HepG2 (cell line): ENCODE data around the gene ZNF316. TPM values are rescaled to one million over a fixed set of nuclear protein-coding genes. Genes with fewer than 3 reads are reported as not detected.

Source experiments
- ATAC-seq: fragments of 200-7000 bp; cut with Tn5 transposase; 3 replicates; pipeline ENCODE4 v1.9.1; 2020; ENCODE audit warnings: mild to moderate bottlenecking, moderate library complexity
- BruUV-seq: library from RNA; stranded (reverse); fragments of 400-500 nt; replicated peaks from 2 replicates; lab custom pipeline; 2021; lab: Mats Ljungman, UMichigan
- CTCF ChIA-PET: fragments of 300-600 bp; formaldehyde crosslinking; extraction: SDS; loops from one replicate; lab custom pipeline; 2021; ENCODE audit warnings: low total read pairs, inconsistent platforms, low intra/inter-chr PET ratio; lab: Yijun Ruan, JAX
- POLR2A ChIA-PET: fragments of 350-600 bp; sonication (Branson Sonifier 250); formaldehyde crosslinking; loops from one replicate; lab custom pipeline; 2020; ENCODE audit warnings: antibody characterized with exemption, inconsistent platforms; lab: Yijun Ruan, JAX
- DNase-seq: peaks from one replicate; pipeline ENCODE4 v3.0.0-alpha.2; 2015; ENCODE audit warnings: low spot score
- FAIRE-seq: peaks from 3 replicates; lab custom pipeline; 2011; peaks lifted over from hg19 to GRCh38; lab: Jason Lieb, UNC
- H2AFZ ChIP-seq: one replicate; pipeline ENCODE4 v1.6.1; 2011; ENCODE audit warnings: low read length, inconsistent platforms
- H3K27ac ChIP-seq: fragments of 300-600 bp; 3 replicates; pipeline ENCODE4 v1.8.0; 2011; ENCODE audit warnings: mixed run types, mild to moderate bottlenecking, mixed read lengths, low read length, inconsistent platforms; ENCODE audit not compliant: insufficient read depth; ENCODE audit errors: extremely low read length
- H3K27me3 ChIP-seq, 2 experiments: fragments of 200-600 bp in 1 of 2; 2 replicates in 1 of 2; 3 replicates in 1 of 2; pipeline versions ENCODE4 v1.6.0 to v1.8.0; 2011; ENCODE audit warnings: low read length in 2 of 2, mild to moderate bottlenecking in 2 of 2, moderate library complexity in 2 of 2, inconsistent platforms in 1 of 2; ENCODE audit not compliant: insufficient read depth in 2 of 2, control insufficient read depth in 1 of 2
- H3K36me3 ChIP-seq, 2 experiments: fragments of 200-600 bp in 1 of 2; replicated peaks in 1 of 2; 2 replicates in 1 of 2; 3 replicates in 1 of 2; pipeline versions ENCODE4 v1.5.1 to v1.8.0; 2011; ENCODE audit warnings: low read length in 2 of 2, inconsistent platforms in 1 of 2; ENCODE audit not compliant: insufficient read depth in 2 of 2, control insufficient read depth in 1 of 2
- H3K4me1 ChIP-seq: 2 replicates; pipeline ENCODE4 v1.5.1; 2012; ENCODE audit warnings: low read length, inconsistent platforms; ENCODE audit not compliant: insufficient read depth
- H3K4me2 ChIP-seq: 2 replicates; pipeline ENCODE4 v1.6.0; 2011; ENCODE audit warnings: low read depth, low read length, inconsistent platforms
- H3K4me3 ChIP-seq, 3 experiments: fragments of 200-600 bp in 1 of 3; sonication (generic), shearing (Covaris generic) in 1 of 3; replicated peaks in 1 of 3; 2 replicates each; pipeline ENCODE4 v1.5.1; 2011 to 2016; ENCODE audit warnings: low read length in 3 of 3, inconsistent platforms in 2 of 3, low read depth in 2 of 3, mild to moderate bottlenecking in 2 of 3, control low read depth in 1 of 3, mixed read lengths in 1 of 3; ENCODE audit not compliant: insufficient read depth in 1 of 3
- H3K79me2 ChIP-seq: one replicate; pipeline ENCODE4 v1.6.1; 2011; ENCODE audit warnings: low read length, inconsistent platforms; ENCODE audit not compliant: insufficient read depth
- H3K9ac ChIP-seq: 2 replicates; pipeline ENCODE4 v1.6.0; 2011; ENCODE audit warnings: mild to moderate bottlenecking, low read depth, low read length, inconsistent platforms; ENCODE audit not compliant: insufficient read depth
- H3K9me3 ChIP-seq: 2 replicates; pipeline ENCODE4 v1.5.1; 2012; ENCODE audit warnings: mild to moderate bottlenecking, low read length
- H4K20me1 ChIP-seq: 2 replicates; pipeline ENCODE4 v1.6.0; 2011; ENCODE audit warnings: inconsistent platforms, mild to moderate bottlenecking, low read length, moderate library complexity; ENCODE audit not compliant: insufficient read depth
- CEBPB ChIP-seq: IDR thresholded peaks from 2 replicates; pipeline ENCODE4 v1.6.1; 2011; ENCODE audit warnings: low read depth, low read length, improper control_type of control experiment, borderline replicate concordance
- CEBPG ChIP-seq: IDR thresholded peaks from 2 replicates; pipeline ENCODE4 v1.6.1; 2016
- EP300 ChIP-seq, 3 experiments: sonication (generic) in 1 of 3; formaldehyde crosslinking in 1 of 3; IDR thresholded peaks; 2 replicates each; pipeline versions ENCODE4 v1.5.1 to v1.6.1; 2011 to 2020; ENCODE audit warnings: low read depth in 2 of 3, low read length in 2 of 3, borderline replicate concordance in 1 of 3, improper control_type of control experiment in 1 of 3, mild to moderate bottlenecking in 1 of 3, missing genetic modification reagents in 1 of 3, moderate library complexity in 1 of 3
- JARID2 ChIP-seq: sonication (generic); formaldehyde crosslinking; IDR thresholded peaks from 2 replicates; pipeline ENCODE4 v1.8.1; 2023; ENCODE audit warnings: missing genetic modification reagents, inconsistent platforms; ENCODE audit not compliant: insufficient replicate concordance
- NPAS2 ChIP-seq: sonication (generic); formaldehyde crosslinking; IDR thresholded peaks from 2 replicates; pipeline ENCODE4 v1.8.0; 2022; ENCODE audit warnings: mild to moderate bottlenecking, missing genetic modification reagents, borderline replicate concordance
- PHF5A ChIP-seq: IDR thresholded peaks from one replicate; pipeline ENCODE4 v1.6.1; 2018; ENCODE audit warnings: low read depth, missing genetic modification reagents; ENCODE audit not compliant: unreplicated experiment
- PLSCR1 ChIP-seq: sonication (generic); formaldehyde crosslinking; IDR thresholded peaks from 2 replicates; pipeline ENCODE4 v1.5.0; 2020; ENCODE audit warnings: missing genetic modification reagents, mild to moderate bottlenecking, borderline replicate concordance
- WGBS: methylation state at CpG from one replicate; pipeline ENCODE4 v1.1.6; 2017; ENCODE audit warnings: low lambda C conversion rate; 5-methylcytosine and 5-hydroxymethylcytosine counted together
- in situ Hi-C: cut with HindIII; loops from 2 replicates; pipeline ENCODE4 v1.10.0; 2017; ENCODE audit warnings: low pct_unique_long_range_greater_than_20kb; ENCODE audit not compliant: extremely low pct_ligation_motif_present
- intact Hi-C: fragments of 100-400 bp; cut with micrococcal nuclease; formaldehyde crosslinking; loops from one replicate; pipeline ENCODE4 v1.10.0; 2022; ENCODE audit not compliant: unreplicated experiment
- polyA plus RNA-seq, 8 experiments: library from polyadenylated mRNA; depleted of rRNA in 3 of 8; stranded (reverse) in 7 of 8; unstranded in 1 of 8; fragments of >200 nt; fragmentation: Illumina TruSeq in 4 of 8; extraction: Trizol in 4 of 8; gene quantifications; 2 replicates each; pipeline versions ENCODE4 v1.2.1 to v1.2.3, GENCODE V29; 2011 to 2016; ENCODE audit warnings: low read depth in 4 of 8, missing spikeins in 1 of 8, mixed read lengths in 1 of 8; ENCODE audit not compliant: insufficient read depth in 1 of 8
- total RNA-seq, 5 experiments: library from RNA; depleted of rRNA; stranded (reverse); fragments of >200 nt; fragmentation: Illumina TruSeq; extraction: Trizol; gene quantifications; 2 replicates each; pipeline ENCODE4 v1.2.3, GENCODE V29; 2016; ENCODE audit warnings: low read depth in 1 of 5
- TF ChIP-seq, protein P1 (sequence below): sonication (generic); formaldehyde crosslinking; IDR thresholded peaks from 2 replicates; pipeline ENCODE4 v1.4.0; 2020; ENCODE audit warnings: missing genetic modification reagents

ZNF316 gene
- total and polyA plus RNA-seq, 2 of the 13 experiments (the other 11 are each of a cell fraction or from before 2014, with no cell fraction given) = 4.3 to 9.9 TPM

GRCh38 chr7:6619961-6620360, 17.2 kb upstream of the ZNF316 start:
- Histone ChIP-seq H2AFZ (no peak overlapping the region), H3K4me1 (peaks cover 9% of the 10 kb centered on the region), H3K4me2 (no peak overlapping the region), H3K9me3 (no peaks in the 10 kb centered on the region), H3K9ac (no peak overlapping the region), H3K79me2 (no peaks in the 10 kb centered on the region), H3K27me3 (no peaks in the 10 kb centered on the region; a peak in 1 of 5 replicates), H4K20me1 (no peaks in the 10 kb centered on the region), H3K4me3 (no peak overlapping the region), H3K36me3 (peaks cover 3 to 8% of the 10 kb centered on the region in 2 experiments; a peak in 4 of 5 replicates), H3K27ac (no peak overlapping the region)
- in situ Hi-C loops = no loop called here
- BruUV-seq = no TSS peak
- 100% methylated on average over 3 of the region's 3 CpGs for WGBS
- DNase-seq (no peak), FAIRE-seq (no peak), ATAC-seq (no peak)
- ChIA-PET POLR2A (no interaction called here), CTCF (no interaction called here)
- intact Hi-C loops = no loop called here
- TF ChIP-seq JARID2 (CRISPR knock-in tag) (no peak), NPAS2 (CRISPR knock-in tag) (no peak)

DNA sequence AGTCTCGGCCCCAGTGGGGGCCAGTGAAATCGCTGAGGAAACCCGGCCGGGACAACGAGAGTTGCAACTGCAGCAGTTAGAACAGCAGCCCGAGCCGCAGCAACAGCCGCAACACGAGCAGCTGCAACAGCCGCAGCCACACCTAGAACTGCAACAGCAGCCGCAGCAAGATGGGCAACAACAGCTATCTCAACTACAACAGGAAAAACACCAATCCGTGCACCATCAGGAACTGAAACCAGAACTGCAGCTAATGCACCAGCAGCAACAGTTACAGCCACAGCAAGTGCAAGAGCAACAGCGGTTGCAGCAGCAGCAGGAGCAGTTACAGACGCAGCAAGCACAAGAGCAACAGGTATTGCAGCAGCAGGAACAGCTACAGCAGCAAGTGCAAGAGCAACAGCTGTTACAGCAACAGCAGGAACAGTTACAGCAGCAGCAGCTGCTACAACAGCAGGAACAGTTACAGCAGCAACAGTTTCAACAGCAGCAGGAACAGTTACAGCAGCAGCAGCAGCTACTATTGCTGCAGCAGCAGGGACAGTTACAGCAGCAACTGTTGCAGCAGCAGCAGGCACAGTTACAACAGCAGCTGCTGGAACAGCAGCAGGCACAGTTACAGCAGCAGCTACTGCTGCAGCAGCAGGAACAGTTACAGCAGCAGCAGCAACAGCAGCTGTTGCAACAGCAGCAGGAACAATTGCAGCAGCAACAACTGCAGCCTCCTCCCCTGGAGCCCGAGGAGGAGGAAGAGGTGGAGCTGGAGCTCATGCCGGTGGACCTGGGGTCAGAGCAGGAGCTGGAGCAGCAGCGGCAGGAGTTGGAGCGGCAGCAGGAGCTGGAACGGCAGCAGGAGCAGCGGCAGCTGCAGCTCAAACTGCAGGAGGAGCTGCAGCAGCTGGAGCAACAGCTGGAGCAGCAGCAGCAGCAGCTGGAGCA, 15.7 kb upstream of the ZNF316 start:
- 90% methylated on average over 15 of the region's 20 CpGs for WGBS
- H3K27me3 ChIP-seq = no peaks in the 10 kb centered on the region
- in situ Hi-C loops (no loop called here), intact Hi-C loops (no loop called here)
- no peak overlapping the region for H3K27ac ChIP-seq
- no TSS peak for BruUV-seq
- no peak for FAIRE-seq
- H2AFZ ChIP-seq = no peak overlapping the region
- POLR2A ChIA-PET = no interaction called here
- no peaks in the 10 kb centered on the region for H3K9me3 ChIP-seq
- CTCF ChIA-PET = no interaction called here
- peaks cover 3% of the 10 kb centered on the region; the same call in 1 of the 2 replicates for H3K4me1 ChIP-seq
- no peaks in the 10 kb centered on the region for H4K20me1 ChIP-seq
- H3K79me2 ChIP-seq = no peaks in the 10 kb centered on the region
- peaks cover 3 to 8% of the 10 kb centered on the region in 2 experiments; a peak in 4 of 5 replicates for H3K36me3 ChIP-seq
- TF ChIP-seq PHF5A (CRISPR knock-in tag) = no peak
- TF ChIP-seq, protein P1, sequence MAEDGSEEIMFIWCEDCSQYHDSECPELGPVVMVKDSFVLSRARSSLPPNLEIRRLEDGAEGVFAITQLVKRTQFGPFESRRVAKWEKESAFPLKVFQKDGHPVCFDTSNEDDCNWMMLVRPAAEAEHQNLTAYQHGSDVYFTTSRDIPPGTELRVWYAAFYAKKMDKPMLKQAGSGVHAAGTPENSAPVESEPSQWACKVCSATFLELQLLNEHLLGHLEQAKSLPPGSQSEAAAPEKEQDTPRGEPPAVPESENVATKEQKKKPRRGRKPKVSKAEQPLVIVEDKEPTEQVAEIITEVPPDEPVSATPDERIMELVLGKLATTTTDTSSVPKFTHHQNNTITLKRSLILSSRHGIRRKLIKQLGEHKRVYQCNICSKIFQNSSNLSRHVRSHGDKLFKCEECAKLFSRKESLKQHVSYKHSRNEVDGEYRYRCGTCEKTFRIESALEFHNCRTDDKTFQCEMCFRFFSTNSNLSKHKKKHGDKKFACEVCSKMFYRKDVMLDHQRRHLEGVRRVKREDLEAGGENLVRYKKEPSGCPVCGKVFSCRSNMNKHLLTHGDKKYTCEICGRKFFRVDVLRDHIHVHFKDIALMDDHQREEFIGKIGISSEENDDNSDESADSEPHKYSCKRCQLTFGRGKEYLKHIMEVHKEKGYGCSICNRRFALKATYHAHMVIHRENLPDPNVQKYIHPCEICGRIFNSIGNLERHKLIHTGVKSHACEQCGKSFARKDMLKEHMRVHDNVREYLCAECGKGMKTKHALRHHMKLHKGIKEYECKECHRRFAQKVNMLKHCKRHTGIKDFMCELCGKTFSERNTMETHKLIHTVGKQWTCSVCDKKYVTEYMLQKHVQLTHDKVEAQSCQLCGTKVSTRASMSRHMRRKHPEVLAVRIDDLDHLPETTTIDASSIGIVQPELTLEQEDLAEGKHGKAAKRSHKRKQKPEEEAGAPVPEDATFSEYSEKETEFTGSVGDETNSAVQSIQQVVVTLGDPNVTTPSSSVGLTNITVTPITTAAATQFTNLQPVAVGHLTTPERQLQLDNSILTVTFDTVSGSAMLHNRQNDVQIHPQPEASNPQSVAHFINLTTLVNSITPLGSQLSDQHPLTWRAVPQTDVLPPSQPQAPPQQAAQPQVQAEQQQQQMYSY (CRISPR knock-in tag) = peak; percentile 96
- no peak for TF ChIP-seq PLSCR1
- TF ChIP-seq CEBPB = peak; percentile 46; the same call in 1 of the 2 replicates
- peak; percentile 52 for TF ChIP-seq CEBPG
- TF ChIP-seq EP300 (IDR thresholded peaks at IDR 0.05; ENCODE audit: low read depth in 2 of 2, low read length in 2 of 2) = peak in 1 of 2 experiments; percentile 87; a peak in 1 of 4 replicates
- TF ChIP-seq EP300 (CRISPR knock-in tag; IDR thresholded peaks at IDR 0.05; ENCODE audit: borderline replicate concordance) = no peak
- H3K4me3 ChIP-seq = no peak overlapping the region
- no peak overlapping the region for H3K9ac ChIP-seq
- DNase-seq = no peak
- H3K4me2 ChIP-seq = no peak overlapping the region
- peak; percentile 68 for ATAC-seq
